HG03460 (cell line): ENCODE data around the gene TMEM41B.
"Not testable (repeated sequence)": the region's sequence is repeated elsewhere in the genome, so short reads cannot be mapped to it uniquely, and the experiment has no call there.

ENCODE experiments used
- ATAC-seq: cut with Tn5 transposase; IDR thresholded peaks from one replicate; pipeline ENCODE4 v1.9.1; 2021; ENCODE audit not compliant: unreplicated experiment

The TMEM41B gene

DNA sequence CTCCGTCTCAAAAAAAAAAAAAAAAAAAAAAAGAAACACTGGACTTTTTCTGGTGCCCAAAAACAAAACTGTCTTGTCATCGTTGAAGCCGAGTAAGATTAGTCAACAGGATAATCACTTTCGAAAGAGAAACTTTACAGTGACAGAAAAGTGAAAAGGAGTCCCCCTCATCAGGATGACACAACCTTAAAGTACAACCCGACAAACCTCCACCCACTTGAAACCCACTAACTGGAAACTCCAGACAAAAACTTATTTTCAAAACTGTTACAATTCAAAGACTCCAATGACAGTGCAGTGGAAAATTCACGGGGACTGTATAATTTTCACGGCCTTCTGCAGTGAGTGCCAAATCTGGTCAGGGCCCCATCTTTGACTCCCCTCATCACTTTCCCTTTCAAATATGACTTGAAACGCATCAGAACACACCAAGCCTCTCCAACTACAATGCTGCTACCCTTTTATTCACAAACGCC, 50.5 kb downstream of the TMEM41B start:
- peak; percentile 58 for ATAC-seq

DNA sequence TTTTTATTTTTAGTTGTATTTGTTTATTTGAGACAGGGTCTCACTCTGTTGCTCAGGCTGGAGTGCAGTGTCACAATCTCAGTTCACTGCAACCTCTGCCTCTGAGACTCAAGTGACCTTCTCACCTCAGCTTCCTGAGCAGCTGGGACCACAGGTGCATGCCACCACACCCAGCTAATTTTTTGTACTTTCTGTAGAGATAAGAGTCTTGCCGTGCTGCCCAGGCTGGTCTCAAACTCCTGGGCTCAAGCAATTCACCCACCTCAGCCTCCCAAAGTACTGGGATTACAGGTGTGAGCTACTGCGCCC, 53.6 kb downstream of the TMEM41B start:
- ATAC-seq = peak; percentile 46

DNA sequence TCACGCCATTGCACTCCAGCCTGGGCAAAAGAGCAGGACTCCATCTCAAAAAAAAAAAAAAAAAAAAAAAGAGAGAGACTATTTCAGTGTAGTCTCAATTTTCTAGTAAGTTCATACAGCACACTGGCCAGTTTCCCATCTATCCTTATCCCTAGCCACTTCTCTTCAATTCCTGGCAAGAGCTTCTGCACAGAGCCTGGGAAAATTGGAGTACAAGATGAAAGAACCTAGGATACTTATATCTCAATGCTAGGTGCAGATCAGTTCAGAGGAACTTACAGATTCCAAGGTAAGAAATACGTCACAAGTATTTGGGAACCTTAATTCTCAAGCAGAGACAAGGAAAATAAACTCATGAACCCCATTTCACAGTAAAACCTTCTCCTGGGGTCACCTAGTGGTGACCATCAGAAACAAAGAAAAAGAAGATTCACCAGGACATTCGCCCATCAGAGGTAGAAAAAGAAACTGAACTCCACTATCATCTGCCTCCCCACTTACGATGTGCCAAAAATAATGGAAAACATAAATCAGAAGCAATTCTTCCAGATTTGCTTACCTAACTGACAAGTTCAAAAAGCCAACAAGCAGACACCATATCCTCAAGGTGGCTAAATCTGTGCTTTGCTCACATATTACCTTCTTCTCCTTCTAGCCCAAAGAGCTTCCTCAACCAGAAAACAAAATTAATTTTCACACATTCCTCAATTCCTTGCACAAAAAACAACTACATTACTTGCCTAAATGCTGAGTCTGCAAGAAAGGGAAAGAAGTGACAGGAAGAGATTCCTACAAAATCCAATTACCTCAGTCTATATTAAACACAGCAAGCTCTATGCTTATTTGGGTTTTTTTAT, 54.2 kb downstream of the TMEM41B start:
- no peak for ATAC-seq

DNA sequence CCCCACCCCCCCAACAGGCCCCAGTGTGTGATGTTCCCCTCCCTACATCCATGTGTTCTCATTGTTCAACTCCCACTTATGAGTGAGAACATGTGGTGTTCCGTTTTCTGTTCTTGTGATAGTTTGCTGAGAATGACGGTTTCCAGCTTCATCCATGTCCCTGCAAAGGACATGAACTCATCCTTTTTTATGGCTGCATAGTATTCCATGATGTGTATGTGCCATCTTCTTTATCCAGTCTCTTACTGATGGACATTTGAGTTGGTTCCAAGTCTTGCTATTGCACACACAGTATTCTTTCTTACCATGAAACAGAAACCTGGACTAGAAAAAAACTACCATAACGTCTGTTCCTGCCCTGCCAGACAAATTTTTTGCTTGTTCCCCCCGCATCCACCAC, 56.1 kb downstream of the TMEM41B start:
- not testable (repeated sequence) for ATAC-seq

DNA sequence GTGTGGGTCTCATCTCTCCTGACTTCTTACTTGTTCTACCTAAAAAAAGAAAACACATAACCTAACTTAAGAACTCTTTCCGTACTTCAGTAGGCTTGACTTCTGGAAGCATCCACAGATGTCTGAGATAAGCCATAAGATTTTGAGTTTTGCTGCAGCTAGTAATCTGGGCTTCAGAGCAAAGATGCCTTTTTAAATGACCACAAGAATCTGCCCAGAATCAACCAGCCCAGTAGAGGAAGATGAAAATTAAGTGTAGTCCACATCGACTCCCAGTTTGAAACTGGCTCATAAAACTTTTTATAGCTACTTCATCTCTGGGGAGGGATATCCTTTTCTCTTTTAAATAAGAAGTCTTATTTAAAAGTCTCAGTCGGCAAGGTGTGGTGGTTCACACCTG, 60.0 kb downstream of the TMEM41B start:
- ATAC-seq = no peak

DNA sequence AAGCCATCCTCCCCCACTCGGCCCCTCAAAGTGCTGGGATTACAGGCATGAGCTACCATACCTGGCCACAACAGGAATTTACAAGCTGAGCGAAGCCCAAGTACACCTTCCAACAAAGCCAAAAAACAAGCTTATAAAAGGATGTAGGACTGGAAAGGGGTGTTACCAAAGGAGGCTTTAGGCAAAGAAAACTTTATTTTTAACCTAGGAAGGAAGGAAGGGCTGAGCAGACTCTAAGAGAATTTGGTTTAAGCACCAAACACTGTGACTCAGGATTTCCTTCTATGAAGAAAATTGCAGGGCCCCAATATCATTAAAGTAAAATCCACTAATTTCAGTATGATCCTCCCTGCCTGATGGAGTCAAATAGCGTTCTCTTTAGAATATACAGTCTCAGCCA, 61.3 kb downstream of the TMEM41B start:
- no peak for ATAC-seq

DNA sequence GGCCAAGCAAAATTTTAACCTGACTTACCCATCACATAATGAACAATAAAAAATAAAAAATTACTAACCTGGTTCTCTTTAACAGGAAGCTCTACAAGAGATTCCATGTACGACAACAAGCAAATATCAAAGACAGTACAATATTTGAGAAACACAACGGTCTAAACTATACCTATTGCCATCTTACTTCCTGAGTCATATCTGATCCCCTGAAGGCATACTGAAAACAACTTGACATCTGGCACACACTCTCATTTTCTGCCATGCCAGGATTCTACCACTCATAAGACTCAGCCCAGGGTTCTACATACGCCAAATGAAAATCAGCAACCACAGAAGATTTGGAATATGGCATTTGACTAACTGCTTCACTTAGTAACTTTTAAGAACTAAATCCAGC, 63.1 kb downstream of the TMEM41B start:
- no peak for ATAC-seq

DNA sequence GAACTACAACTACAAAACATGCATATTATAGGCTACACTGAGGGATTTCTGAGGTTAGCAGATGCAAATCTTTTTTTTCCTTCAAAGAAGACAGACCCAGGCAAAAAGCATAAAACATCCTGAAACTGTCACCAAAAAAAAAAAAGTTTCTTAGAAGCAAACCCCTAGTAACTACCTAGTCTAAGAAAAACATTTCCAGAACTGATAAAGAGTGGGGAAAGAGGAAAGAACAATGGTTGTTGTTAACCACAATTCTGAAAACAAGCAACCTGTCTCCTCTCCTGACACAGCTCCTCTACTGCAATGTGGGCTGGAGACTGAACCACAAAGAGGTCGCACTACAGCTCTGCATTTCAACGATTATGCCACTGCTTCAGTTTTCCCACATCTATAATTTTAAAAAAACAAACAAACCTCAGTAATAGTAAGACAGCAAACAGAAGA, 64.2 kb downstream of the TMEM41B start:
- peak; percentile 69 for ATAC-seq

DNA sequence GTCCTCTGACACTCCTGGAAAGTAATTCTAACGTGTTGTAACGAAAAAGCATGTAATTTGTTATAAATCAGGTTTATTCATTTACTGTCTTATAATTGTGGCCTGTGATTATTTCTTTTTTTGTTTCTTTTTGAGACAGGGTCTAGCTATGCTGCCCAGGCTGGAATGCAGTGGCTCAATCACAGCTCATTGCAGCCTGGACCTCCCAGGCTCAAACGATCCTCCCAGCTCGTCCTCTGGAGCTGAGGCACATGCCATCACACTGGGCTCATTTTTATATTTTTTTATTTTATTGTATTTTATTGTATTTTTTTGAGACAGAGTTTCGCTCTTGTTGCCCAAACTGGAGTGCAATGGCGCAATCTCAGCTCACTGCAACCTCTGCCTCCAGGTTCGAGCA, 65.1 kb downstream of the TMEM41B start:
- ATAC-seq = no peak

DNA sequence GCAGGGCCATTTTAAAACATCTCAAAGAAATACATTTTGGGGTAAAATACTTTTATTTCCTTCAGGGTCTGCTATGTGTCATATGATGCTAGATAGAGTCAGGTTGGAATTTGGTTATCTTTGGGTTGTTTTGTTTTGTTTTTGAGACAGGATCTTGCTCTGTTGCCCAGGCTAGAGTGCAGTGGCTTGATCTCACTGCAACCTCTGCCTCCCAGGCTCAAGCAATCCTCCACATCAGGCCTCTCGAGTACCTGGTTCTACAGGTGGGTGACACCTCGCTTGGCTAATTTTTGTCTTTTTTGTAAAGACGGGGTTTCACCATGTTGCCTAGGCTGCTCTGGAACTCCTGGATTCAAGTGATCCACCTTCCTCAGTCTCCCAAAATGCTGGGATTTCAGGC, 66.5 kb downstream of the TMEM41B start:
- ATAC-seq = no peak

DNA sequence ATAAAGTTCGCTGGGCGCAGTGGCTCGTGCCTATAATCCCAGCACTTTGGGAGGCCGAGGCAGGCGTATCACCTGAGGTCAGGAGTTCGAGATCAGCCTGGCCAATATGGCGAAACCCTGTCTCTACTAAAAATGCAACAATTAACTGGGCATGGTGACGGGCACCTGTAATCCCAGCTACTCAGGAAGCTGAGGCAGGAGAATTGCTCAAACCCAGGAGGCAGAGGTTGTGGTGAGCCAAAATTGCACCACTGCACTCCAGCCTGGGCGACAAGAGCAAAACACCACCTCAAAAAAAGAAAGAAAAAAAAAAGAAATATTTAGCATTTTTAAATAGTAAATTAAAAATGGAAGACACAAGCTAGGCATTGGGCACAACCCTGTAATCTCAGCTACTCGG, 78.2 kb downstream of the TMEM41B start:
- not testable (repeated sequence) for ATAC-seq

DNA sequence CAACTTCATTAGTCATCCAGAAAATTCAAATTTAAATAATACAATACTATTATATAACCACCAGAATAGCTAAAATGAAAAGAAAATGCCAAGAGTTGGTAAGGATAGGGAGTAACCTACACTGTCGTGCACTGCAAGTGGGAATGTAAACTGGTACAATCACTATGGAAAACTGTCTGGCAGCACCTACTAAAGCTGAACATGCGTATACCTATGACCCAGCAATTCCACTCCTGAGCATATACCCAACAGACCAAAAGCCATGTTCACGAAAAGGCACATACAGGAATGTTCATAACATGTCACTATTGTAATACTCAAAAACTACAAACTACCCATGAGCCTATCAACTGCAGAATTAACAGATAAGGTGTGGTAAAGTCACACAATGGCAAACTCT, 81.9 kb downstream of the TMEM41B start:
- ATAC-seq = no peak

DNA sequence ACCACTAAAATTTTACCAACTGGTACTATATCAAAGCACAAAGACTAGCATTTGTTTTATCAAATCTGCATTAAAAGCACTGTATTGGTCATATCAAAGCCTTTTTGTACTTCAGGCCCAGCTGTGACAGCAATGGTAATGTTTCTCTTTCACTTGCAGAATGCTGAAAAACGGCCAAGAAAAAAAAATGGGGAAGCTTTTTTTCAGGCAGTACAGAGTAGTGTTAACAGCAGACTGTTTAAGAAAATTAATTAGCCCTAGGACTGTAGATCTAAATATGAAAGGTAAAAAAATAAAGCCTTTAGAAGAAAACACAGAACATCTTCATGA, 82.6 kb downstream of the TMEM41B start:
- ATAC-seq = no peak
